Neuronal stem cell (in vitro differentiated cells): ENCODE results near the gene PTPRJ.

Experiments used
- DNase-seq: peaks from one replicate; pipeline ENCODE4 v3.0.0-alpha.2; 2013; ENCODE audit warnings: low spot score
- H2AFZ ChIP-seq: one replicate; pipeline ENCODE4 v1.6.1; 2013; ENCODE audit warnings: mild to moderate bottlenecking, low read length, inconsistent platforms
- H2AK5ac ChIP-seq: 2 replicates; pipeline ENCODE4 v1.6.1; 2013; ENCODE audit warnings: low read depth, mild to moderate bottlenecking, inconsistent platforms, low read length, moderate library complexity, mixed read lengths
- H2BK120ac ChIP-seq: 2 replicates; pipeline ENCODE4 v1.6.1; 2013; ENCODE audit warnings: low read depth, mild to moderate bottlenecking, inconsistent platforms, low read length, moderate library complexity, mixed read lengths
- H2BK12ac ChIP-seq: one replicate; pipeline ENCODE4 v1.6.1; 2013; ENCODE audit warnings: low read length, inconsistent platforms
- H2BK15ac ChIP-seq: 2 replicates; pipeline ENCODE4 v1.6.1; 2013; ENCODE audit warnings: mild to moderate bottlenecking, low read length, inconsistent platforms, mixed read lengths
- H2BK5ac ChIP-seq: one replicate; pipeline ENCODE4 v1.6.1; 2013; ENCODE audit warnings: inconsistent platforms, mild to moderate bottlenecking, low read length, moderate library complexity
- H3K14ac ChIP-seq: one replicate; pipeline ENCODE4 v1.6.1; 2013; ENCODE audit warnings: low read length, inconsistent platforms
- H3K18ac ChIP-seq: 2 replicates; pipeline ENCODE4 v1.6.1; 2013; ENCODE audit warnings: low read length, inconsistent platforms
- H3K23ac ChIP-seq: 2 replicates; pipeline ENCODE4 v1.6.1; 2013; ENCODE audit warnings: low read depth, mild to moderate bottlenecking, mixed read lengths, low read length, inconsistent platforms; ENCODE audit not compliant: poor library complexity
- H3K27ac ChIP-seq: replicated peaks from 3 replicates; pipeline ENCODE4 v1.5.1; 2013; ENCODE audit warnings: low read length, inconsistent platforms
- H3K27me3 ChIP-seq, 3 experiments: 2 replicates each; pipeline ENCODE4 v1.6.1; 2013; ENCODE audit warnings: low read length in 3 of 3, mild to moderate bottlenecking in 2 of 3, inconsistent platforms in 1 of 3, low read depth in 1 of 3, mixed read lengths in 1 of 3, moderate library complexity in 1 of 3; ENCODE audit not compliant: control insufficient read depth in 3 of 3, insufficient read depth in 3 of 3
- H3K36me3 ChIP-seq, 2 donors: replicated peaks in 1 of 2; 2 replicates each; pipeline ENCODE4 v1.6.1; 2013; ENCODE audit warnings: low read length in 2 of 2; ENCODE audit not compliant: control insufficient read depth in 2 of 2, insufficient read depth in 2 of 2
- H3K4ac ChIP-seq: 2 replicates; pipeline ENCODE4 v1.6.1; 2013; ENCODE audit warnings: inconsistent platforms, mild to moderate bottlenecking, low read length, moderate library complexity
- H3K4me1 ChIP-seq, 2 donors: 1 replicate in 1 of 2; 2 replicates in 1 of 2; pipeline ENCODE4 v1.6.1; 2013; ENCODE audit warnings: low read length in 2 of 2, low read depth in 1 of 2; ENCODE audit not compliant: control insufficient read depth in 2 of 2, insufficient read depth in 1 of 2
- H3K4me2 ChIP-seq: one replicate; pipeline ENCODE4 v1.6.1; 2013; ENCODE audit warnings: mild to moderate bottlenecking, low read length, inconsistent platforms; ENCODE audit not compliant: insufficient read depth, poor library complexity, severe bottlenecking
- H3K4me3 ChIP-seq, 2 donors: 2 replicates each; pipeline ENCODE4 v1.5.1; 2013; ENCODE audit warnings: low read length in 2 of 2, mild to moderate bottlenecking in 2 of 2, inconsistent platforms in 1 of 2, moderate library complexity in 1 of 2
- H3K79me1 ChIP-seq: one replicate; pipeline ENCODE4 v1.6.1; 2013; ENCODE audit warnings: low read depth, mild to moderate bottlenecking, inconsistent platforms, low read length, moderate library complexity
- H3K9ac ChIP-seq: one replicate; pipeline ENCODE4 v1.6.1; 2013; ENCODE audit warnings: mild to moderate bottlenecking, low read depth, low read length, inconsistent platforms; ENCODE audit not compliant: poor library complexity
- H3K9me3 ChIP-seq, 2 donors: replicated peaks in 1 of 2; 2 replicates each; pipeline versions ENCODE3 to v1.6.1; 2013; ENCODE audit warnings: low read length in 2 of 2, mild to moderate bottlenecking in 2 of 2, inconsistent platforms in 1 of 2, low read depth in 1 of 2, mixed read lengths in 1 of 2, moderate library complexity in 1 of 2; ENCODE audit not compliant: control insufficient read depth in 2 of 2, insufficient read depth in 1 of 2
- H4K8ac ChIP-seq: one replicate; pipeline ENCODE4 v1.6.1; 2013; ENCODE audit warnings: low read depth, mild to moderate bottlenecking, inconsistent platforms, low read length, moderate library complexity
- H4K91ac ChIP-seq: one replicate; pipeline ENCODE4 v1.6.1; 2013; ENCODE audit warnings: low read length, low read depth, mild to moderate bottlenecking, inconsistent platforms; ENCODE audit not compliant: poor library complexity
- WGBS, 2 donors: extraction: QIAGEN DNeasy Blood & Tissue Kit; methylation state at CpG; one replicate each; pipeline ENCODE4 v1.1.7; 2013; ENCODE audit warnings: missing lambda C conversion rate in 2 of 2, mixed read lengths in 1 of 2; ENCODE audit not compliant: insufficient read length in 2 of 2, insufficient replicate concordance in 1 of 2; ENCODE audit errors: extremely low coverage in 2 of 2; 5-methylcytosine and 5-hydroxymethylcytosine counted together

Gene PTPRJ

GRCh38 chr11:48193876-48194275 lies 213.5 kb downstream of the PTPRJ start:
- no peak overlapping the region for H3K4me2 ChIP-seq
- H3K14ac ChIP-seq, result no peak overlapping the region
- H2BK5ac ChIP-seq, result no peak overlapping the region
- no peak overlapping the region for H3K4me3 ChIP-seq
- H4K8ac ChIP-seq, result no peak overlapping the region
- H4K91ac ChIP-seq, result no peak overlapping the region
- H3K23ac ChIP-seq, result no peak overlapping the region
- H2BK120ac ChIP-seq, result no peak overlapping the region
- H3K9me3 ChIP-seq, result peaks cover 5 to 14% of the 10 kb centered on the region in 2 donors
- H3K79me1 ChIP-seq, result peaks cover 2% of the 10 kb centered on the region
- no peaks in the 10 kb centered on the region for H3K4me1 ChIP-seq
- H3K36me3 ChIP-seq, result no peaks in the 10 kb centered on the region
- no peak overlapping the region for H2BK12ac ChIP-seq
- H3K27me3 ChIP-seq, result no peaks in the 10 kb centered on the region
- no peak overlapping the region for H2AFZ ChIP-seq
- WGBS, 2 donors, result no CpG with 5 or more reads among the region's 2 CpGs
- H3K4ac ChIP-seq, result no peak overlapping the region
- no peak overlapping the region for H3K9ac ChIP-seq
- H3K18ac ChIP-seq, result no peak overlapping the region
- H3K27ac ChIP-seq, result no peak overlapping the region
- no peak for DNase-seq
- no peak overlapping the region for H2AK5ac ChIP-seq
- no peak overlapping the region for H2BK15ac ChIP-seq

GRCh38 chr11:48207881-48208280 lies 227.5 kb downstream of the PTPRJ start:
- Histone ChIP-seq H3K27ac (no peak overlapping the region), H2BK12ac (no peak overlapping the region), H2BK15ac (no peak overlapping the region), H3K14ac (no peak overlapping the region), H2AFZ (no peak overlapping the region), H3K4me3 (no peak overlapping the region), H3K18ac (no peak overlapping the region), H4K91ac (no peak overlapping the region), H3K9me3 (peaks cover 0 to 7% of the 10 kb centered on the region in 2 donors), H3K9ac (no peak overlapping the region), H3K4ac (no peak overlapping the region), H2BK120ac (no peak overlapping the region), H2BK5ac (no peak overlapping the region), H3K23ac (no peak overlapping the region), H3K27me3 (peaks cover 0 to 7% (median 0%) of the 10 kb centered on the region in 3 experiments), H3K4me2 (no peak overlapping the region), H4K8ac (no peak overlapping the region), H3K36me3 (no peaks in the 10 kb centered on the region), H3K79me1 (no peaks in the 10 kb centered on the region), H3K4me1 (no peaks in the 10 kb centered on the region), H2AK5ac (no peak overlapping the region)
- no CpG with 5 or more reads among the region's 2 CpGs for WGBS, 2 donors
- DNase-seq, result no peak

GRCh38 chr11:48210052-48210451 lies 229.7 kb downstream of the PTPRJ start:
- no peak overlapping the region for H3K4me2 ChIP-seq
- H3K4me1 ChIP-seq, result no peaks in the 10 kb centered on the region
- no peaks in the 10 kb centered on the region for H3K36me3 ChIP-seq
- no peak overlapping the region for H3K23ac ChIP-seq
- no peak overlapping the region for H2BK5ac ChIP-seq
- WGBS, 2 donors, result no CpG with 5 or more reads among the region's 7 CpGs
- no peak overlapping the region for H4K91ac ChIP-seq
- H2BK120ac ChIP-seq, result no peak overlapping the region
- no peaks in the 10 kb centered on the region for H3K79me1 ChIP-seq
- no peak overlapping the region for H2BK12ac ChIP-seq
- H3K4me3 ChIP-seq, result no peak overlapping the region
- H3K18ac ChIP-seq, result no peak overlapping the region
- H2AFZ ChIP-seq, result no peak overlapping the region
- no peak for DNase-seq
- no peak overlapping the region for H3K27ac ChIP-seq
- peaks cover 0 to 7% (median 0%) of the 10 kb centered on the region in 3 experiments for H3K27me3 ChIP-seq
- no peak overlapping the region for H4K8ac ChIP-seq
- no peak overlapping the region for H3K4ac ChIP-seq
- H3K9ac ChIP-seq, result no peak overlapping the region
- H3K14ac ChIP-seq, result no peak overlapping the region
- peaks cover 0 to 7% of the 10 kb centered on the region in 2 donors for H3K9me3 ChIP-seq
- no peak overlapping the region for H2AK5ac ChIP-seq
- no peak overlapping the region for H2BK15ac ChIP-seq

GRCh38 chr11:48216510-48216909 lies 236.2 kb downstream of the PTPRJ start, which contains the start of gene OR4B1:
TSS of gene OR4B1 (plus strand) at chr11:48216810. CDS start at chr11:48216810, 0 bp downstream.
- DNase-seq, result no peak
- H2BK120ac ChIP-seq, result no peak within 1 kb of the TSS
- no peak within 1 kb of the TSS for H3K23ac ChIP-seq
- H3K9me3 ChIP-seq, result peaks cover 0 to 4% of the 10 kb centered on the region in 2 donors
- H2BK15ac ChIP-seq, result no peak within 1 kb of the TSS
- no peak within 1 kb of the TSS for H3K4me2 ChIP-seq
- H4K8ac ChIP-seq, result no peak within 1 kb of the TSS
- no peak within 1 kb of the TSS for H3K4me3 ChIP-seq
- no peak within 1 kb of the TSS for H4K91ac ChIP-seq
- no peak within 1 kb of the TSS for H3K27ac ChIP-seq
- no peak within 1 kb of the TSS for H3K14ac ChIP-seq
- H3K79me1 ChIP-seq, result no peaks in the 10 kb centered on the region
- H2BK12ac ChIP-seq, result no peak within 1 kb of the TSS
- no peaks in the 10 kb centered on the region for H3K27me3 ChIP-seq
- WGBS, 2 donors, result no CpG with 5 or more reads among the region's 2 CpGs
- no peak within 1 kb of the TSS for H2AK5ac ChIP-seq
- no peak within 1 kb of the TSS for H3K4ac ChIP-seq
- no peak within 1 kb of the TSS for H3K18ac ChIP-seq
- no peaks in the 10 kb centered on the region for H3K4me1 ChIP-seq
- no peak within 1 kb of the TSS for H3K9ac ChIP-seq
- H2BK5ac ChIP-seq, result no peak within 1 kb of the TSS
- no peak within 1 kb of the TSS for H2AFZ ChIP-seq
- no peaks in the 10 kb centered on the region for H3K36me3 ChIP-seq
